ENCODE data around the gene CMSS1. TPM values are rescaled to one million over a fixed set of nuclear protein-coding genes. Genes with fewer than 3 reads are reported as not detected.

The CMSS1 gene
- total RNA-seq, 8 experiments from 2014 or later, result 28.2 to 57.2 (median 41.5) TPM

GRCh38 chr3:99927671-99928457, 110.2 kb downstream of the CMSS1 start:
- Histone ChIP-seq H3K4me1 (replicated peaks in 1 of 2) (peaks cover 2 to 7% of the 10 kb centered on the region in 2 donors), H3K27ac (no peak overlapping the region), H3K4me3 (no peak overlapping the region)
- 12 to 100% (median 51%) methylated on average over 2 to 7 of the region's 7 CpGs; no CpG with 5 or more reads in 1 of the 10 experiments for WGBS, 10 experiments
- in situ Hi-C loops (cut with MboI; ENCODE audit: low pct_unique_long_range_greater_than_20kb in 2 of 9, low sequenced_read_pairs in 9 of 9, unreplicated experiment in 9 of 9), result no loop called here
- peak in 1 of 8 experiments; percentile 27 for ATAC-seq (replicated peaks in 6 of 8)

GRCh38 chr3:99928771-99929744, 111.4 kb downstream of the CMSS1 start:
- no peak for ATAC-seq (replicated peaks in 6 of 8)
- in situ Hi-C loops (cut with MboI; ENCODE audit: low pct_unique_long_range_greater_than_20kb in 2 of 9, low sequenced_read_pairs in 9 of 9, unreplicated experiment in 9 of 9), result no loop called here
- peaks cover 2 to 7% of the 10 kb centered on the region in 2 donors for H3K4me1 ChIP-seq (replicated peaks in 1 of 2)
- WGBS, 10 experiments, result 37 to 85% (median 74%) methylated on average over 2 to 6 of the region's 7 CpGs
- H3K4me3 ChIP-seq, result no peak overlapping the region
- no peak overlapping the region for H3K27ac ChIP-seq

GRCh38 chr3:99929745-99930139, 112.1 kb downstream of the CMSS1 start:
- H3K4me3 ChIP-seq, result no peak overlapping the region
- 0 to 90% (median 58%) methylated on average over 1 to 3 of the region's 3 CpGs; no CpG with 5 or more reads in 1 of the 10 experiments for WGBS, 10 experiments
- in situ Hi-C loops (cut with MboI; ENCODE audit: low pct_unique_long_range_greater_than_20kb in 2 of 9, low sequenced_read_pairs in 9 of 9, unreplicated experiment in 9 of 9), result no loop called here
- H3K4me1 ChIP-seq (replicated peaks in 1 of 2), result peaks cover 2 to 7% of the 10 kb centered on the region in 2 donors
- peak in 4 of 8 experiments; percentile 33 to 74 (median 45) for ATAC-seq (replicated peaks in 6 of 8)
- H3K27ac ChIP-seq, result no peak overlapping the region

GRCh38 chr3:99931059-99931458, 113.4 kb downstream of the CMSS1 start:
- Histone ChIP-seq H3K4me1 (replicated peaks in 1 of 2) (peaks cover 2 to 7% of the 10 kb centered on the region in 2 donors), H3K4me3 (no peak overlapping the region), H3K27ac (no peak overlapping the region)
- in situ Hi-C loops (cut with MboI; ENCODE audit: low pct_unique_long_range_greater_than_20kb in 2 of 9, low sequenced_read_pairs in 9 of 9, unreplicated experiment in 9 of 9), result no loop called here
- WGBS, 10 experiments, result 45 to 100% (median 72%) methylated on average over 1 of the region's 1 CpG; no CpG with 5 or more reads in 4 of the 10 experiments
- no peak for ATAC-seq (replicated peaks in 6 of 8)

GRCh38 chr3:99933971-99934750, 116.5 kb downstream of the CMSS1 start:
- H3K27ac ChIP-seq, result no peak overlapping the region
- in situ Hi-C loops (cut with MboI; ENCODE audit: low pct_unique_long_range_greater_than_20kb in 2 of 9, low sequenced_read_pairs in 9 of 9, unreplicated experiment in 9 of 9), result no loop called here
- no peak overlapping the region for H3K4me3 ChIP-seq
- WGBS, 10 experiments, result 67 to 100% (median 96%) methylated on average over 1 to 5 of the region's 5 CpGs; no CpG with 5 or more reads in 1 of the 10 experiments
- H3K4me1 ChIP-seq (replicated peaks in 1 of 2), result peaks cover 3 to 17% of the 10 kb centered on the region in 2 donors
- no peak for ATAC-seq (replicated peaks in 6 of 8)

GRCh38 chr3:99934975-99935797, 117.5 kb downstream of the CMSS1 start:
- in situ Hi-C loops (cut with MboI; ENCODE audit: low pct_unique_long_range_greater_than_20kb in 2 of 9, low sequenced_read_pairs in 9 of 9, unreplicated experiment in 9 of 9), result no loop called here
- H3K27ac ChIP-seq, result no peak overlapping the region
- peaks cover 3 to 17% of the 10 kb centered on the region in 2 donors for H3K4me1 ChIP-seq (replicated peaks in 1 of 2)
- ATAC-seq (replicated peaks in 6 of 8), result peak in 1 of 8 experiments; percentile 9
- no peak overlapping the region for H3K4me3 ChIP-seq
- 29 to 100% (median 66%) methylated on average over 1 to 4 of the region's 4 CpGs; no CpG with 5 or more reads in 3 of the 10 experiments for WGBS, 10 experiments

GRCh38 chr3:99938270-99938911, 120.7 kb downstream of the CMSS1 start:
- peak in 1 of 8 experiments; percentile 21 for ATAC-seq (replicated peaks in 6 of 8)
- 14 to 100% (median 92%) methylated on average over 1 to 3 of the region's 3 CpGs; no CpG with 5 or more reads in 1 of the 10 experiments for WGBS, 10 experiments
- in situ Hi-C loops (cut with MboI; ENCODE audit: low pct_unique_long_range_greater_than_20kb in 2 of 9, low sequenced_read_pairs in 9 of 9, unreplicated experiment in 9 of 9), result no loop called here
- H3K4me1 ChIP-seq (replicated peaks in 1 of 2), result peaks cover 3 to 17% of the 10 kb centered on the region in 2 donors
- H3K4me3 ChIP-seq, result no peak overlapping the region
- no peak overlapping the region for H3K27ac ChIP-seq

GRCh38 chr3:99939876-99940275, 122.2 kb downstream of the CMSS1 start:
- no peak overlapping the region for H3K4me3 ChIP-seq
- 83 to 100% (median 91%) methylated on average over 1 of the region's 1 CpG; no CpG with 5 or more reads in 5 of the 10 experiments for WGBS, 10 experiments
- no peak for ATAC-seq (replicated peaks in 6 of 8)
- in situ Hi-C loops (cut with MboI; ENCODE audit: low pct_unique_long_range_greater_than_20kb in 2 of 9, low sequenced_read_pairs in 9 of 9, unreplicated experiment in 9 of 9), result no loop called here
- no peak overlapping the region for H3K27ac ChIP-seq
- peaks cover 3 to 17% of the 10 kb centered on the region in 2 donors for H3K4me1 ChIP-seq (replicated peaks in 1 of 2)

- Histone ChIP-seq H3K4me3 (no peak overlapping the region), H3K27ac (no peak overlapping the region), H3K4me1 (replicated peaks in 1 of 2) (peaks cover 8 to 17% of the 10 kb centered on the region in 2 donors)
- no peak for ATAC-seq (replicated peaks in 6 of 8)
- WGBS, 10 experiments, result 63 to 96% (median 80%) methylated on average over 1 to 2 of the region's 2 CpGs; no CpG with 5 or more reads in 1 of the 10 experiments
- in situ Hi-C loops (cut with MboI; ENCODE audit: low pct_unique_long_range_greater_than_20kb in 2 of 9, low sequenced_read_pairs in 9 of 9, unreplicated experiment in 9 of 9), result no loop called here
Measured at GRCh38 chr3:99940350-99940749, 122.7 kb downstream of the CMSS1 start.

GRCh38 chr3:99941211-99941610, 123.5 kb downstream of the CMSS1 start:
- Histone ChIP-seq H3K4me3 (no peak overlapping the region), H3K4me1 (replicated peaks in 1 of 2) (peaks cover 11 to 17% of the 10 kb centered on the region in 2 donors), H3K27ac (no peak overlapping the region)
- ATAC-seq (replicated peaks in 6 of 8), result no peak
- WGBS, 10 experiments, result 80 to 100% (median 100%) methylated on average over 1 of the region's 1 CpG; no CpG with 5 or more reads in 1 of the 10 experiments
- in situ Hi-C loops (cut with MboI; ENCODE audit: low pct_unique_long_range_greater_than_20kb in 2 of 9, low sequenced_read_pairs in 9 of 9, unreplicated experiment in 9 of 9), result no loop called here

GRCh38 chr3:99943931-99944761, 126.5 kb downstream of the CMSS1 start:
- in situ Hi-C loops (cut with MboI; ENCODE audit: low pct_unique_long_range_greater_than_20kb in 2 of 9, low sequenced_read_pairs in 9 of 9, unreplicated experiment in 9 of 9), result no loop called here
- H3K4me3 ChIP-seq, result no peak overlapping the region
- no peak overlapping the region for H3K27ac ChIP-seq
- 52 to 95% (median 79%) methylated on average over 2 to 3 of the region's 4 CpGs; no CpG with 5 or more reads in 3 of the 10 experiments for WGBS, 10 experiments
- peaks cover 0 to 8% of the 10 kb centered on the region in 2 donors for H3K4me1 ChIP-seq (replicated peaks in 1 of 2)
- ATAC-seq (replicated peaks in 6 of 8), result no peak

Measured in motor neuron (in vitro differentiated cells).